GM18870 (cell line): ENCODE data around the gene MAP3K19.
"Not testable (repeated sequence)": the region's sequence is repeated elsewhere in the genome, so short reads cannot be mapped to it uniquely, and the experiment has no call there.

ENCODE experiments used
- ATAC-seq: cut with Tn5 transposase; IDR thresholded peaks from one replicate; pipeline ENCODE4 v1.9.1; 2021; ENCODE audit warnings: moderate library complexity; ENCODE audit not compliant: unreplicated experiment

Gene MAP3K19, protein sequence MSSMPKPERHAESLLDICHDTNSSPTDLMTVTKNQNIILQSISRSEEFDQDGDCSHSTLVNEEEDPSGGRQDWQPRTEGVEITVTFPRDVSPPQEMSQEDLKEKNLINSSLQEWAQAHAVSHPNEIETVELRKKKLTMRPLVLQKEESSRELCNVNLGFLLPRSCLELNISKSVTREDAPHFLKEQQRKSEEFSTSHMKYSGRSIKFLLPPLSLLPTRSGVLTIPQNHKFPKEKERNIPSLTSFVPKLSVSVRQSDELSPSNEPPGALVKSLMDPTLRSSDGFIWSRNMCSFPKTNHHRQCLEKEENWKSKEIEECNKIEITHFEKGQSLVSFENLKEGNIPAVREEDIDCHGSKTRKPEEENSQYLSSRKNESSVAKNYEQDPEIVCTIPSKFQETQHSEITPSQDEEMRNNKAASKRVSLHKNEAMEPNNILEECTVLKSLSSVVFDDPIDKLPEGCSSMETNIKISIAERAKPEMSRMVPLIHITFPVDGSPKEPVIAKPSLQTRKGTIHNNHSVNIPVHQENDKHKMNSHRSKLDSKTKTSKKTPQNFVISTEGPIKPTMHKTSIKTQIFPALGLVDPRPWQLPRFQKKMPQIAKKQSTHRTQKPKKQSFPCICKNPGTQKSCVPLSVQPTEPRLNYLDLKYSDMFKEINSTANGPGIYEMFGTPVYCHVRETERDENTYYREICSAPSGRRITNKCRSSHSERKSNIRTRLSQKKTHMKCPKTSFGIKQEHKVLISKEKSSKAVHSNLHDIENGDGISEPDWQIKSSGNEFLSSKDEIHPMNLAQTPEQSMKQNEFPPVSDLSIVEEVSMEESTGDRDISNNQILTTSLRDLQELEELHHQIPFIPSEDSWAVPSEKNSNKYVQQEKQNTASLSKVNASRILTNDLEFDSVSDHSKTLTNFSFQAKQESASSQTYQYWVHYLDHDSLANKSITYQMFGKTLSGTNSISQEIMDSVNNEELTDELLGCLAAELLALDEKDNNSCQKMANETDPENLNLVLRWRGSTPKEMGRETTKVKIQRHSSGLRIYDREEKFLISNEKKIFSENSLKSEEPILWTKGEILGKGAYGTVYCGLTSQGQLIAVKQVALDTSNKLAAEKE (N-terminal part only)

DNA sequence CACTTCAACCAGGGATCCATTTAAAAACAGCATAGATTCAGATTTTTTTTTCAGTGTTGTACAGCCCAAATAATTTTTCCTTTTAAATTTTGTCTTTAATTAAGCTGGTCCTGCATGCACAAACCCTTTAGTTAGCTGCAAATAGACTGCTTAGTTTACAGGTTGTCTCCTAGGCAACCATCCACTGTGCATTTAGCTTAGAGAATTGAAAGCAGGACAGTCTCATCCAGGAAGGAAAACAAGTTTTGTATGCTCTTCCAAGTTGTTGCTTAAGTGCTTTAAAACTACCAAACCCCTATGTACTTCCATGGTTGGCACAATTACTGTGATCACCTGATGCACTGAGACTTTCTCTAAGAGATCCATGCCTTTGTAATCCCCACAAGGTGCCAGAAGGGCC, at the start of gene MAP3K19:
Gene MAP3K19, minus strand, starts transcription at position 148 of the 400 bp plus-strand sequence. CDS start 22,800 bp downstream, outside the sequence.
- no peak for ATAC-seq

GRCh38 chr2:135096665-135097446, 49.6 kb upstream of the MAP3K19 start:
- no peak for ATAC-seq

DNA sequence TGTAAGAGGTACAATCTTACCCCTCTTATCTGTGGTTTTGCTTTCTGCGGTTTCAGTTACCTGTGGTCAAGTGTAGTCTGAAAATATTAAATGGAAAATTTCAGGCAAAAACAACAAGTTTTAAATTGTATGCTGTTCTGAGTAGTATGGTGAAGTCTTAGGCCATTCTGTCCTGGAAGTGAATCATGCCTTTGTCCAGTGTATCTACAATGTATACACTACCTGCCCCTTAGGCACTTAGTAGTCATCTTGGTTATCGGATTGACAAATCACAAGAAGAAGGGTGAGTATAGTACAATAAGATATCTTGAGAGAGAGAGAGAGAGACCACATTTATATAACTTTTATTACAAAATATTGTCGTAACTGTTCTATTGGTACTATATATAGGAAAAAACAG, 48.3 kb upstream of the MAP3K19 start:
- no peak for ATAC-seq

- ATAC-seq = no peak
Measured at GRCh38 chr2:135094508-135094907, 47.3 kb upstream of the MAP3K19 start.

- ATAC-seq = no peak
Measured at GRCh38 chr2:135093670-135094330, 46.6 kb upstream of the MAP3K19 start.

DNA sequence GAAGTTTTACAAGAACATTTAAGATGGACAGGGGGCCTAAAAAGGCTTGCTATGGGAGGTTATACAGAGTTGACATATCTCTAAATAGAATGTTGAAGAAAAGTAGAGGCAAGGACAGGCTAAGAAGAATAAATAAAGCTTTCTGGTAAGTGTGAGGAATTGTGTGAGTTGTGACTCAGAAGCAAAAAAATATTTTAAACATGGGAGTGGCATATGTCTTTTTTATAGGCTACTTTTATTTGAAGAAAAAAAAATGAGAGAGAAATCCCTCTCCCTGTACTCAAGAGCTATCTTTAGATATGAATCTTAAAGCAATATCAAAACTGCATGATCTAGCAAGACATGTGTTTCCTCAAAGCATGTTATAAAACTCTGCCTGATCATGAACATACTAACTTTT, 45.9 kb upstream of the MAP3K19 start:
- no peak for ATAC-seq

- ATAC-seq = no peak
Measured at GRCh38 chr2:135091681-135092080, 44.4 kb upstream of the MAP3K19 start.

GRCh38 chr2:135089597-135089996, 42.4 kb upstream of the MAP3K19 start:
- not testable (repeated sequence) for ATAC-seq

- ATAC-seq = no peak
Measured at GRCh38 chr2:135086222-135086621, 39.0 kb upstream of the MAP3K19 start.

- ATAC-seq = no peak
Measured at GRCh38 chr2:135078417-135078816, 31.2 kb upstream of the MAP3K19 start.

DNA sequence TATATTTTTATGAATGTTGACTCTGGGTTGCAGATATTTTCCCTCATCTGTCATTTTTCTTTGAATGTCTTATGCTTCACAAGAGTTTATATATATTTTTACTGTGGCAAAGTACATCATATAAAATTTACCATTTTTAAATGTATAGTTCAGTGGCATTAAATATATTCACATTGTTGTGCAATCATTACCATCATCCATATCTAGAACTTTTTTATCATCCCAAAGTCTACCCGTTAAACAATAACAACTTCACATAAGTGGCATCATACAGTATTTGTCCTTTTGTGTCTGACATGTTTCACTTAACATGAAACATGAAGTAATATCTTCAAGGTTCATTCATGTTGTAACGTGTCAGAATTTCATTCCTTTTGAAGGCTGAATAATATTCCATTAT, 29.3 kb upstream of the MAP3K19 start:
- no peak for ATAC-seq

GRCh38 chr2:135074216-135074615, 27.0 kb upstream of the MAP3K19 start:
- no peak for ATAC-seq

GRCh38 chr2:135072125-135072997, 25.1 kb upstream of the MAP3K19 start:
- no peak for ATAC-seq

DNA sequence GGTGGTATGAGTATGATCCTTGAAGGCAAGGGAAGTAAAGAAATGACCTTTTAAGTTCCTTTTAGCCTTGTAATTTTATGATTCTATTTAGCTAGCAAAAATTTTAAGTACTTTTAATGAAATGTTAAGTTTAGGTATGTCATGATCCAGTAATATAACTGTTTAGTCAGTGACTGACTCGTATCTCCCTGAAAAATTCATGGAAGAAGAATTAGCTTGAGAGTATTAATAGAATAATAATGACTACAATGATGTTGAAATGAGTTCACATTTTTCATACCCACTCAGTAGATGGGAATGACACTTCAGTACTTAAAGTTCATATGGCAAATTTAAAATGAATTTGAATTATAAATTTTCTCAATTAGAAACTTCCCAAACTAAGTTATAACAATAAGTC, 19.5 kb upstream of the MAP3K19 start:
- ATAC-seq = no peak

GRCh38 chr2:135064149-135064548, 16.9 kb upstream of the MAP3K19 start:
- no peak for ATAC-seq

DNA sequence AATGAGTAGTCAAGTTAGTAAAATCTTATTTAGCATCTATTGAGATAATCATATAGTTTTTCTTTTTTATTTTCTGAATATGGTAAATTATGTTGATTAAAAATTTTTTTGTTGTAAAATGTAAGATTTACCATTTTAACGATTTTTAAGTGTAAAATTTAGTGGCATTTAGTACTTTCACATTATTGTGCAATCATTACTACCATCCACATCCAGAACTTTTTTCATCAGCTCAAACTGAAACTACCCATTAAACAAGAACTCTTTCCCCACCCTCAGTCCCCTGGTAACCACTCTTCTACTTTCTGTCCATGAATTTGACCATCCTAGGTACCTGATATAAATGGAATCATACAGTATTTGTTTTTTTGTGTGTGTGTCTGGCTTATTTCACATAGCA, 16.0 kb upstream of the MAP3K19 start:
- no peak for ATAC-seq

- no peak for ATAC-seq
Measured at GRCh38 chr2:135059577-135059976, 12.3 kb upstream of the MAP3K19 start.

- no peak for ATAC-seq
Measured at GRCh38 chr2:135056790-135057189, 9.5 kb upstream of the MAP3K19 start.

DNA sequence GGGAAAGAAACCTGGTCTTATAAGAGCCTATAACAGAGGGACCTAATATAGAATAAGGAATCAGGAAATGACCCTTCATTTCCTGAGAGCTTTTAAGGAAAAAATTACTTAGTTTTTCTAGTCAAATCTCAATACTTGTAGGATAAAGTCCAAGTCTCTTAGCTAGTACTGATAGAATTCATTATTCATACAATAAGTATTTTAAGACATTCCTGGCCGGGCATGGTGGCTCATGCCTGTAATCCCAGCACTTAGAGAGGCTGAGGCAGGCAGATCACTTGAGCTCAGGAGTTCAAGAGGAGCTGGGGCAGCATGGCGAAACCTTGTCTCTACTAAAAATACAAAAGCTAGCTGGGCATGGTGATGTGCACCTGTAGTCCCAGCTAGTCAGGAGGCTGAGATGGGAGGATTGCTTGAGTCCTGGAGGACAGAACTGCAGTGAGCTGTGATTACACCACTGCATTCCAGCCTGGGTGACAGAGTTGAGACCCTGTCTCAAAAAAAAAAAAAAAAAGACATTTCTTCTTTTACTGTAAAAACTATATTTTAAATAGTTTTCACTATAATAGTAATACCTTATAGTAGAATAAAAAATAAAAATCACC, 8.0 kb upstream of the MAP3K19 start:
- ATAC-seq = no peak
